Karpas-422 (cell line): ENCODE measurements around the gene C19orf18. TPM values are rescaled to one million over a fixed set of nuclear protein-coding genes. Genes with fewer than 3 reads are reported as not detected.

Experiments used
- DNase-seq: peaks from one replicate; pipeline ENCODE4 v3.0.0-alpha.2; 2015
- H2AFZ ChIP-seq: fragments of 200-600 bp; sonication (generic); 2 replicates; pipeline ENCODE4 v1.6.1; 2014; ENCODE audit warnings: antibody characterized with exemption, low read length, mixed read lengths
- H3K27ac ChIP-seq: fragments of 200-600 bp; sonication (generic); 2 replicates; pipeline ENCODE4 v1.5.1; 2014; ENCODE audit warnings: mild to moderate bottlenecking, low read length, moderate library complexity
- H3K27me3 ChIP-seq: fragments of 200-600 bp; sonication (generic); 2 replicates; pipeline ENCODE4 v1.6.1; 2014; ENCODE audit warnings: low read length, mixed read lengths
- H3K36me3 ChIP-seq: fragments of 200-600 bp; sonication (generic); 2 replicates; pipeline ENCODE4 v1.6.1; 2014; ENCODE audit warnings: low read length, mixed read lengths; ENCODE audit not compliant: insufficient read depth
- H3K4me1 ChIP-seq: fragments of 200-600 bp; sonication (generic); 2 replicates; pipeline ENCODE4 v1.6.1; 2014; ENCODE audit warnings: mild to moderate bottlenecking, low read length, mixed read lengths
- H3K4me2 ChIP-seq: fragments of 200-600 bp; sonication (generic); 2 replicates; pipeline ENCODE4 v1.6.1; 2014; ENCODE audit warnings: low read length, low read depth, mild to moderate bottlenecking; ENCODE audit not compliant: poor library complexity, severe bottlenecking
- H3K4me3 ChIP-seq: fragments of 200-600 bp; sonication (generic); 2 replicates; pipeline ENCODE4 v1.5.1; 2014; ENCODE audit warnings: mild to moderate bottlenecking, antibody characterized with exemption, low read length, mixed read lengths
- H3K79me2 ChIP-seq: fragments of 200-600 bp; sonication (generic); 2 replicates; pipeline ENCODE4 v1.6.1; 2014; ENCODE audit warnings: mild to moderate bottlenecking, low read length, mixed read lengths
- H3K9ac ChIP-seq: fragments of 200-600 bp; sonication (generic); 2 replicates; pipeline ENCODE4 v1.6.0; 2014; ENCODE audit warnings: low read length
- H3K9me2 ChIP-seq: fragments of 200-600 bp; sonication (generic), shearing (Covaris generic); replicated peaks from 2 replicates; pipeline ENCODE4 v1.6.0; 2014; ENCODE audit warnings: mild to moderate bottlenecking, low read length, moderate library complexity; ENCODE audit not compliant: insufficient read depth
- H3K9me3 ChIP-seq: fragments of 300-700, 200-600 bp; sonication (generic); 2 replicates; pipeline ENCODE4 v1.6.1; 2014; ENCODE audit warnings: low read length, mixed read lengths
- H4K20me1 ChIP-seq: fragments of 200-600 bp; sonication (generic); 2 replicates; pipeline ENCODE4 v1.6.1; 2014; ENCODE audit warnings: mild to moderate bottlenecking, antibody characterized with exemption, low read length, low read depth; ENCODE audit not compliant: insufficient read depth
- total RNA-seq: library from RNA; depleted of rRNA; stranded (reverse); fragments of >200 nt; shearing (Covaris generic); gene quantifications from 2 replicates; pipeline ENCODE4 v1.2.3, GENCODE V29; 2014; ENCODE audit warnings: low replicate concordance; rRNA removed

The C19orf18 gene
- 0.56 and 1.4 TPM in 2 replicates for total RNA-seq

DNA sequence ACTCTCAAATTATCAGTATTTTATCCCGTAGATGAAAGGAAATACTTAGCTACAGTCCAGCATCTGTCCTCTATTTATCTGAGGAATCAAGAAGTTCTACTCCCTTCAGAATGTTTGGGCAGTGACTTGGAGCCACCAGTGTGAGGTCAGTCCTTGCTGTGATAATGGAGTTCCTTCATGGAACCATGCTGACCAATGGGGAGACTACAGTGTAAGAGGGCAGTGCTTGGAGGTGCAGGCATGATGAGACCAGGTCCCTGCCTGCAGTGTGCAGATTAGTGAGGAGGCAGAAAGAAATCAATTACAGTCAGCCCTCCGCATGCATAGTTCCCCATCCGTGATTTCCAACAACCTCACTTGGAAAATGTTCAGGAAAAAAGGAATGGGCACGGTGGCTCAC lies at the start of gene C19orf18:
C19orf18 (minus strand) TSS at position 101 of the 400 bp plus-strand sequence. CDS start 102 bp downstream, outside the sequence.
- DNase-seq: no peak
- Histone ChIP-seq H3K36me3 (peaks cover 3% of the 10 kb centered on the region; the same call in 1 of the 2 replicates), H3K9me2 (no peaks in the 10 kb centered on the region), H3K4me3 (no peak within 1 kb of the TSS), H3K27ac (no peak within 1 kb of the TSS), H3K9me3 (peaks cover 74% of the 10 kb centered on the region), H3K79me2 (no peaks in the 10 kb centered on the region), H3K27me3 (no peaks in the 10 kb centered on the region), H3K9ac (no peak within 1 kb of the TSS), H2AFZ (no peak within 1 kb of the TSS), H3K4me2 (no peak within 1 kb of the TSS), H4K20me1 (no peaks in the 10 kb centered on the region), H3K4me1 (no peaks in the 10 kb centered on the region)

DNA sequence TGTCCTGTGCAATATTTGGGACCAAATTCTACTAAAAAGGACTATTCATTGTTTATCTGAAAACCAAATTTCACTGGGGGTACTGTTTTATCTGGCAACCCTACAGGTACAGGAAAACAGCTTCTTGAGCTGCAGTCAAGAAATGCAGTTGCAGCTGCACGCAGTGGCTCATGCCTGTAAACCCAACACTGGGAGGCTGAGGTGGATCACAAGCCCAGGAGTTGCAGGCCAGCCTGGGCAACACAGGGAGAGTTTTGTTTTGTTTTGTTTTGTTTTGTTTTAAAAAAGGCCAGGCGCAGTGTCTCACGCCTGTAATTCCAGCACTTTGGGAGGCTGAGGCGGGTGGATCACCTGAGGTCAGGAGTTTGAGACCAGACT lies 47.9 kb upstream of the C19orf18 start:
- no peaks in the 10 kb centered on the region for H3K27me3 ChIP-seq
- no peak overlapping the region for H2AFZ ChIP-seq
- H3K4me3 ChIP-seq: no peak overlapping the region
- no peak for DNase-seq
- H3K9me2 ChIP-seq: no peaks in the 10 kb centered on the region
- no peaks in the 10 kb centered on the region for H3K79me2 ChIP-seq
- no peaks in the 10 kb centered on the region for H3K36me3 ChIP-seq
- no peak overlapping the region for H3K9ac ChIP-seq
- H3K4me1 ChIP-seq: no peaks in the 10 kb centered on the region
- no peak overlapping the region for H3K27ac ChIP-seq
- H4K20me1 ChIP-seq: no peaks in the 10 kb centered on the region
- no peak overlapping the region for H3K4me2 ChIP-seq
- peaks cover 39% of the 10 kb centered on the region for H3K9me3 ChIP-seq

DNA sequence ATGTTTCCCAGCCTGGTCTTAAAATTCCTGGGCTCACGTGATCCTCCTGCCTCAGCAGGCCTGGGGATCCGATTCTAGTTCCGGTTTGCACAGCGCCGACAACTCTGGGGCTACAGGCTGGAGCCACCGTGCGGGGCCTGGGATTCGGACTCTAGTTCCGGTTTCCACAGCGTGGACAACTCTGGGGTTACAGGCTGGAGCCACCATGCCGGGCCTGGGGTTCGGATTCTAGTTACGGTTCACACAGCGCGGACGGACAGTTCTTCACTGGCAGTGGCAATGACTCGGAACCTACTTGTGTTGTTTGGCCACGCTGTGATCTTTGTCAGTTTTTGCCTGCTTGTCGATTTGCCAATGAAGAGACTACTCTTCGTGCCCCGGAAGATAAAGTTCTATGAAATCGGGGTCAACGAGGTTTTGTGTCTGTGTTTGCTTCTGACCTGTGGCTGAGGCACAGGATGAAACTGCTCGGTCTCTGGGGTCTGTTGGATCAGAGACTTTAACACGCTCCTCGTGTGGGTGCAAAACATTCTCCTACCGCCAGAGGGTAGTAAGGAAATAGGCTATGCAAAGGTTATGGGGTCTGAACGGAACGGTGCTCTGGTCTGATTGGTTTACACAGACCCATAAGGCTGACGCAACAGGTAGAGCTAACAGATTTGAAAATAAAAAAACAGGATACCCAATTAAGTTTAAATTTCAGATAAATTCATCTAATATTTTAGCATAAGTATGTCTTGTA lies 47.4 kb upstream of the C19orf18 start:
- no peaks in the 10 kb centered on the region for H3K79me2 ChIP-seq
- peaks cover 42% of the 10 kb centered on the region for H3K9me3 ChIP-seq
- no peaks in the 10 kb centered on the region for H3K36me3 ChIP-seq
- no peak overlapping the region for H3K27ac ChIP-seq
- no peak overlapping the region for H3K4me2 ChIP-seq
- no peak overlapping the region for H2AFZ ChIP-seq
- no peaks in the 10 kb centered on the region for H3K9me2 ChIP-seq
- DNase-seq: peak; percentile 48
- no peak overlapping the region for H3K4me3 ChIP-seq
- no peaks in the 10 kb centered on the region for H3K4me1 ChIP-seq
- H3K9ac ChIP-seq: no peak overlapping the region
- no peaks in the 10 kb centered on the region for H3K27me3 ChIP-seq
- no peaks in the 10 kb centered on the region for H4K20me1 ChIP-seq

DNA sequence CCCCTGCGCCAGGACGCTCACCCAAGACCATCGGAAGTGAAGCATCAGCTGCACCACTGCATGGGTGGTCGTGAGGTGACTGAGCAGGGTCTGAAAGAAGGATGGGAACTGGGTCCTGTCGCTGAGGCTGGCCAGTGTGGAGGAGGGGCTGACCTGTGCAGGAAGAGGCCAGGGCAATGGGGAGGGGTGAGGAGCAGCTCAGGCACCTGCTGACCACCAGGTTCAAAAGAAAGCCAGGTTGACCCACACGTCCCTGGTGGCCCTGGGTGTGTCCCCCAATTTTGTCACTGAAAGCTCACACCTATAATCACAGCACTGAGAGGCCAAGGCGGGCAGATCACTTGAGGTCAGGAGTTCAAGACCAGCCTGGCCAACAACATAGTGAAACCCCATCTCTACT lies 45.8 kb upstream of the C19orf18 start:
- H3K27me3 ChIP-seq: no peaks in the 10 kb centered on the region
- no peak overlapping the region for H3K27ac ChIP-seq
- no peak for DNase-seq
- H2AFZ ChIP-seq: no peak overlapping the region
- no peaks in the 10 kb centered on the region for H3K79me2 ChIP-seq
- H3K36me3 ChIP-seq: no peaks in the 10 kb centered on the region
- no peak overlapping the region for H3K4me2 ChIP-seq
- H3K9me2 ChIP-seq: no peaks in the 10 kb centered on the region
- no peak overlapping the region for H3K4me3 ChIP-seq
- peaks cover 34% of the 10 kb centered on the region for H3K9me3 ChIP-seq
- H3K4me1 ChIP-seq: no peaks in the 10 kb centered on the region
- H4K20me1 ChIP-seq: no peaks in the 10 kb centered on the region
- no peak overlapping the region for H3K9ac ChIP-seq

DNA sequence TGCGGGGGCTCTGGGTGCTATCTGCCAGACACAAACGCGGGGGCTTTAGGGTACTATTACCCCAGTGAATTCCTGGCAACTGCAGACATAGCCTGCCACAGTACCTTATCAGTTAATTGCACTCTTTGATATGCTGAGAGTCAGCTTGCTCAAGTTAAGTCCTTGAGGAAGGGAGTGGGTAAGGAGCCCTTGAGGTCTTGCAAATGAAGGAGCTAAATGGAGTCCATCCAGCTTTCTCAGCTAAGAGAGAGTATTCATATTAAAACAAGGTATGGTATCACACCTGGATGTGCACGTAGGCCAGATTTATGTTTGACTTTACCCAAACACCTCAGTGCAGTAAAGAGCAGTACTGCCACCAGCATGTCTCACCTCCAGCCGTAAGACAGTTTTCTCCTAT lies 39.8 kb upstream of the C19orf18 start:
- H3K27me3 ChIP-seq: no peaks in the 10 kb centered on the region
- H3K36me3 ChIP-seq: no peaks in the 10 kb centered on the region
- H3K4me2 ChIP-seq: no peak overlapping the region
- H3K4me1 ChIP-seq: no peaks in the 10 kb centered on the region
- no peaks in the 10 kb centered on the region for H3K9me2 ChIP-seq
- H3K79me2 ChIP-seq: no peaks in the 10 kb centered on the region
- H3K4me3 ChIP-seq: no peak overlapping the region
- no peak overlapping the region for H3K27ac ChIP-seq
- H3K9me3 ChIP-seq: peaks cover 18% of the 10 kb centered on the region
- H4K20me1 ChIP-seq: no peaks in the 10 kb centered on the region
- no peak for DNase-seq
- H2AFZ ChIP-seq: no peak overlapping the region
- H3K9ac ChIP-seq: no peak overlapping the region

DNA sequence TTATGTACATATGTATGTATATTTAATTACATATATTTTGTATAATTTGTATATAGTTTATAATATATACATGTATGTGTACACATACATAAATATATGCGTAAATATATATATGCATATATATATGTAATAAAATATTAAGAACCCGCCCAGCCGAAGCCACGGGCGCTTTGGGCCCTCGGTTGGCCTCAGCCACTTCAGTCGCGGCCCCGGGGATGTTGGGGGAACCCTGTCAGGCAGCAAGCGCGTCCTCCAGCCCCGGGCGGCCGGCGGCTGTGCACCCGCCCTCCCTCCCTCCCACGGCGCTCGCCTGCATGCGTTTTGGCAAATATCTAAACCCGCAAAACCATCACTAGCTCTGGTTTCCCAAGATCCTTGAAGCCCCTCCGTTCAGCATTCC lies 36.2 kb upstream of the C19orf18 start:
- no peaks in the 10 kb centered on the region for H3K36me3 ChIP-seq
- H3K4me1 ChIP-seq: no peaks in the 10 kb centered on the region
- H2AFZ ChIP-seq: no peak overlapping the region
- H3K9ac ChIP-seq: no peak overlapping the region
- no peaks in the 10 kb centered on the region for H3K27me3 ChIP-seq
- H3K9me3 ChIP-seq: peaks cover 26% of the 10 kb centered on the region
- H4K20me1 ChIP-seq: no peaks in the 10 kb centered on the region
- H3K79me2 ChIP-seq: no peaks in the 10 kb centered on the region
- H3K9me2 ChIP-seq: no peaks in the 10 kb centered on the region
- no peak for DNase-seq
- H3K4me3 ChIP-seq: no peak overlapping the region
- no peak overlapping the region for H3K27ac ChIP-seq
- H3K4me2 ChIP-seq: no peak overlapping the region

DNA sequence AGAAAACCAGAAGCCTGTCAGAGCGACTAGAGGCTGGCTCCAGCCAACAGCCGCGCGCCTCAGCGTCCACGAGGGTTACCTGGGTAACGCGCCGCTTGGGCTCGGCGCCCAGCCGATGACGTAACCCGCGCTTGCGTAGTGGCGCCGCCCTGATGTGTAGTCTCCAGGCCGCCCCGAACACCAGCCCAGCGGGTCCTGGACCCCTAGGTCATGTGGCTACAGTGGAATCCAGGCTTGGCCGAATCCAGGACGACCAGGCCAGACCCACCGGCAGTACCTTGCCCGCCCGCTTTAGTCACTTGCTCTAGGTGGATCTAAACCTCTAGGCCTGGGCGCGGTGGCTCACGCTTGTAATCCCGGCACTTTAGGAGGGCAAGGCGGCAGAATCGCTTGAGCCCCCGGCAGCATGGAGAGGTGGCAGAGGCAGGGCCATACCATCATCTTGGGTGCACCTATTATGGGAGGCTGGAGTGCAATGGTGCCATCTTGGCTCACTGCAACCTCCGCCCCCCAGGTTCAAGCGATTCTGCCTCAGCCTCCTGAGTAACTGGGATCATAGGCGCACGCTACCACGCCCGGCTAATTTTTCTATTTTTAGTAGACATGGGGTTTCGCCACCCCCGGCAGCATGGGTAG lies 35.5 kb upstream of the C19orf18 start:
- Histone ChIP-seq H4K20me1 (no peaks in the 10 kb centered on the region), H3K4me3 (no peak overlapping the region), H3K4me1 (no peaks in the 10 kb centered on the region), H3K79me2 (no peaks in the 10 kb centered on the region), H3K9me2 (no peaks in the 10 kb centered on the region), H3K9me3 (peaks cover 26% of the 10 kb centered on the region), H3K9ac (no peak overlapping the region), H3K27ac (no peak overlapping the region), H3K27me3 (no peaks in the 10 kb centered on the region), H2AFZ (no peak overlapping the region), H3K36me3 (no peaks in the 10 kb centered on the region), H3K4me2 (no peak overlapping the region)
- DNase-seq: no peak

DNA sequence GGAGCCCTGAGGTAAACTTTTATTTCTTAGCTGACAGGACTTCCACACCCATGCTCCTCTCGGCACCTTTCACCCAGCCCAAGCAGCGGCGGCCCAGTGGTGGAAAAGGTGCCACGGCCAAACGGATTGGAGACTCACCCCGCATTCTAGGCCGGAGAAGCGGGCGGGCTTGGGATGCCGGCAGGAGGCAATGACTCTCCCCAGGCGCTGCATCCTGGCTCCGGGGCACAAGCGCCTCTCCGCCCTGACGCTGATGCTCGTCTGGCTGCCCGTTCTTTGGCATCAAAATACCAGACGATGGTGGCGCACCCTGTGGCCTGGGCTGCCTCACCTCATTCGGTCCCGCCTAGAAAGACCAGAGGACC lies 34.9 kb upstream of the C19orf18 start:
- Histone ChIP-seq H3K79me2 (no peaks in the 10 kb centered on the region), H4K20me1 (no peaks in the 10 kb centered on the region), H2AFZ (no peak overlapping the region), H3K4me2 (no peak overlapping the region), H3K27me3 (no peaks in the 10 kb centered on the region), H3K36me3 (no peaks in the 10 kb centered on the region), H3K4me3 (no peak overlapping the region), H3K9ac (no peak overlapping the region), H3K27ac (no peak overlapping the region), H3K4me1 (no peaks in the 10 kb centered on the region), H3K9me3 (peaks cover 31% of the 10 kb centered on the region), H3K9me2 (no peaks in the 10 kb centered on the region)
- DNase-seq: no peak
